ENCODE results near the gene ADAP1.
A peak's percentile ranks its signal among the peaks of the same experiment; 100 is the strongest.
"Not testable (repeated sequence)": the region's sequence is repeated elsewhere in the genome, so short reads cannot be mapped to it uniquely, and the experiment has no call there.

The ADAP1 gene

GRCh38 chr7:938546-939185, 15.8 kb downstream of the ADAP1 start:
- DNase-seq (ENCODE audit: low spot score): no peak

DNA sequence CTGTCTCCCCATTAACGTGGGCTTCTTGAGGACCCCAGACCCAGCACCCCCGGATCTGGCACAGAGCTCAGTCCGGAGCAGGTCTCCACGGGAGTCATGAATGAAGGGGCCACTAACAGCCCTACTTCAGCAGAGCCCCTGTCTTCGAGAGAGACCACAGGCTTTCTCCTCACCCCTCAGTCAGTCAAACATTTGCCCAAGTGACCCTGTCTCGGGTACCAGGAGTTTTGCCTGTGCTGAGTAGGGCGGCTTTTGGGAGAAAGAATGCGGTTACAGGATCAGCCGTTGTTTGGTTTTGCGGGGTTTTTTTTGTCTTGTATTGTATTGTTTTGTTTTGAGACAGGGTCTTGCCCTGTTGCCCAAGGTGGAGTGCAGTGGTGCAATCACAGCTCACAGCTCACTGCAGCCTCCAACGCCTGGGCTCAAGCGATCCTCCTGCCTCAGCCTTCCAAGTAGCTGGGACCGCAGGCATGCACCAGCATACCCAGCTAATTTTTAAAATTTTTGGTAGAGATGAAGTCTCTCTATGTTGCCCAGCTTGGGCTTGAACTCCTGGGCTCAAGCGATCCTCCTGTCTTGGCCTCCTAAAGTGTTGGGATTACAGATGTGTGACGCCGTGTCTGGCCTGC, 16.5 kb downstream of the ADAP1 start:
- DNase-seq (ENCODE audit: low spot score): no peak

DNA sequence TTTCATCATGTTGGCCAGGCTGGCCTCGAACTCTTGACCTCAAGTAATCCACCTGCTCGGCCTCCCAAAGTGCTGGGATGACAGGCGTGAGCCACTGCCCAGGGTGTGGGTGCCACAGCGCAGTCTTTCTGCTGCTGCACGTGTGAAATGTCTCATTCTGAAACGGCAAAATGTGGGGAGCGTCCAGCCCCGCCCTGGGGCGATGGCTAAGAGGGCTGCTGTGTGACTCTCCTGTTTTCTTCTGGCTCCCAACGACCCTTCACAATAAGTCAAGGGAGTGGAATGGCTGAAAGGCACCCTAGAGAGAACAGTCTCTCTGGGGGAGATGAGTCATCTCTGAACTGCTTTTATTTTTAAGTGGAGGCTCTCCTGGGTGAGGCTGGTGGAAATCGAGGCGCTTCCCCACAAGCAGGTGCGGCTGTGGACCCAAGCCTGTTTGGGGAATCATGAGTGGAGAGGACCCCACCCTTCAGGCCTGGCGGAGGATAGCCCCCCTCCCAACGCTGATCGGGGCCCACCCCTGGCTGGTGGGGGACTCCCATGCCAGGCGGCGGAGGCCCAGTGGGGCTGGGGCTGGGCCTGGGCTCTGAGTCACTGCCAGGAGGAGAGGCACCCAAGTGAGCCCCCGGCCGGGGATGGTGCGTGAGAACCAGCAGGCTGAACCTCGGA, 18.0 kb downstream of the ADAP1 start:
- no peak for DNase-seq (ENCODE audit: low spot score)

DNA sequence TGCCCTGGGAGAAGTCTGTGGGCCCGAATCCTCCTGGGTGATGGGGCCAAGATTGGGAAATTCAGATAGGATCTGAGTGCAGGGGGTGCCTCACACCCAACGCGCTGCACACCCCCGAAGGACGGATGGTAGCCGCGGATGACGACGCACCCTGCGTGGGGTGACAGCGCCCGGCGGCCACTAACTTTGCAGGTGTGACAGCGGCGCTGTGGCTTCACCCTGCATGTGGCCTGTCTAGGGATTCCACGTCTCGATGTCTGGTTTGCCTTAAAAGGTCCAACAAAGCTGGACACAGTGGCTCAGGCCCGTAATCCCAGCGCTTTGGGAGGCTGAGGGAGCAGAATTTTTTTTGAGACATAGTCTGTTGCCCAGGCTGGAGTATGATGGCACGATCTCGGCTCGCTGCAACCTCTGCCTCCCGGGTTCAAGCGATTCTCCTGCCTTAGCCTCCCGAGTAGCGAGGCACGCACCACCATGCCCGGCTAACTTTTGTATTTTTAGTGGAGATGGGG, 18.6 kb downstream of the ADAP1 start:
- no peak for DNase-seq (ENCODE audit: low spot score)

GRCh38 chr7:935164-935873, 19.2 kb downstream of the ADAP1 start:
- no peak for DNase-seq (ENCODE audit: low spot score)

DNA sequence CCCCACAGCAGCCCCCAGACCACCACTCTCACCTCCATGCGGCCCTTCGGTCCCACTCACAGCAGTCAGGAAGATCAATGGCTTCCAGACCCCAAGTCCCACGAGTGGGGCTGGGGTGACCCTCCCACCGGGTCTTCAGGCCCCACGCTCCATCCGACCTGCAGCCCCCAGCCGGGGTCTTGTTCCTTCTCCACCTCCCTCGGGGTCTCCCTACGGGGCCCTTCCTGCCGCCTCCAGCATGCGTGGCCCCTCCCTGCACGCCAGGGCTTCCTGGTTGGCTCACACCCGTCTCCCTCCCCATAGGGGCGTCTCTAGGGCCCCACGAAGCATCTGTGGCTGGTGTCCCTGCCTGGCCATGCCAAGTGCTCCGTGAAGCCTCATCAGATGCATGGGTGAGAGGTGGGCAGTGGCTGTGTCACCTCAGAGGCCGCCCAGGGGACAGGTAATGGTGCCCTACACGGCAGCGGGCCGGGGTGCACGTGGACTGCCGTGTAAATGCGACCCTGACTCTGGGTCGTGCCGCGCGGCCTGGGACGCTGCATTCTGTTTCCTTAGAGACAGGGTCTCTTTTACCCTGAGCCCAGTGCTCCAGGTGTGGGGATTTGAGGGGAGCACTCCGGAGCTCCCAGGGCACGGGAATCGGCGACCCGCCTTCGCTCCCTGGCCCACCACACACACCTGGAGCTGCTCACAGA, 19.9 kb downstream of the ADAP1 start:
- DNase-seq (ENCODE audit: low spot score): no peak

DNA sequence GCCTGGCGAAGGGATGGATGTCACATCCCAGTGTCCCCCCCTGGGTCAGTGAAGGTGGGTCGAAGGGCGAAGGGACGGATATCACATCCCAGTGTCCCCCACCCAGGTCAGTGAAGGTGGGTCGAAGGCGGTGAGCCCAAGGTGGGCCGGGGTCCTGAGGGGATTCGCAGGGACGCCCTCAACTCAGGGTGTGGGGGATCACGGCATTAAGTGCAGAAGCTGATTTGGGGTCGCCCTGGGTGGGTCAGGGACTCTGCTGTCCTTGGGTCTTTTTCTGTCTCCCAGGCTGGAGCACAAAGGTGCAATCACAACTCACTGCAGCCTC, 21.9 kb downstream of the ADAP1 start:
- DNase-seq (ENCODE audit: low spot score): no peak

DNA sequence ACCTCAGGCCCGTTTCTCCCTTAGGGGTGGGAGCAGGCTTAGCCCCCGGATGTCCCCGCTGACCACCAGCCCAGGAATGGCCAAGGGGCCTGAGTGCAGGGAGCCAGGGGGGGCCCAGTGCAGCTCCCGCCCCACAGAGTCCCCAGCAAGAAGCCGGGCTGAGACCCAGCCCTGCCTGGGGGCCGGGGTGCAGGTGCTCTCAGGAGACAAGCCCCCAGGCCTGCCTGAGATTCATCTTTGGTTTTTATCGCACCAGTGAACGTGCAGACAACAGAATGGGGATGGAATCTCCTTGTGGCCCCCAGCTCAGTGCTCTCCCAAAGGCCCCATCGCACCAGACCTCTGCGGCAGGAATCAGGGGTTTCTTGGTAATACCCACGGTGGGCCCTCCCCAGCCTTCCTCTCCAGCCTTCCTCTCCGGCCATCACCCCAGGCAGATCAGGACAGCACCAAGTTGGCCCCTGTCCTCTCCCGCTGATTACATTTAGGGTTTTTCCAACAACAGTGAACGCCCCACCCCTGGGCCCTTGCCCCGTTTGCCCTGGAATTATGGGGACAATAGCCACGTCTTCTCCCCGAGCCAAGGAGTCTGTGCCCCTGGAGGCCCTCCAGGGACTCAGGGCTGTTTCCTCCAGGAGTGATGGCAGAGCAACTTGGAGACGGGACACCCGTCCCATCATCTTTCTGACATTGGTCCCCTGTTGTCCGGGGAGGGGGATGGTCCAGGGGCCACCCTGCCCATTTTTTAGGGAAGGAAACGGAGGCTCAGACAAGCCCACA, 22.4 kb downstream of the ADAP1 start:
- no peak for DNase-seq (ENCODE audit: low spot score)

- no peak for DNase-seq (ENCODE audit: low spot score)
Observed at GRCh38 chr7:930975-931758, 23.3 kb downstream of the ADAP1 start.

- DNase-seq (ENCODE audit: low spot score): peak; percentile 84
Observed at GRCh38 chr7:929311-929711, 25.2 kb downstream of the ADAP1 start.

- peak; percentile 94 for DNase-seq (ENCODE audit: low spot score)
Observed at GRCh38 chr7:927031-927671, 27.3 kb downstream of the ADAP1 start.

- DNase-seq (ENCODE audit: low spot score): peak; percentile 85
Observed at GRCh38 chr7:926061-927030, 28.1 kb downstream of the ADAP1 start.

- DNase-seq (ENCODE audit: low spot score): no peak
Observed at GRCh38 chr7:925601-926000, 28.9 kb downstream of the ADAP1 start.

DNA sequence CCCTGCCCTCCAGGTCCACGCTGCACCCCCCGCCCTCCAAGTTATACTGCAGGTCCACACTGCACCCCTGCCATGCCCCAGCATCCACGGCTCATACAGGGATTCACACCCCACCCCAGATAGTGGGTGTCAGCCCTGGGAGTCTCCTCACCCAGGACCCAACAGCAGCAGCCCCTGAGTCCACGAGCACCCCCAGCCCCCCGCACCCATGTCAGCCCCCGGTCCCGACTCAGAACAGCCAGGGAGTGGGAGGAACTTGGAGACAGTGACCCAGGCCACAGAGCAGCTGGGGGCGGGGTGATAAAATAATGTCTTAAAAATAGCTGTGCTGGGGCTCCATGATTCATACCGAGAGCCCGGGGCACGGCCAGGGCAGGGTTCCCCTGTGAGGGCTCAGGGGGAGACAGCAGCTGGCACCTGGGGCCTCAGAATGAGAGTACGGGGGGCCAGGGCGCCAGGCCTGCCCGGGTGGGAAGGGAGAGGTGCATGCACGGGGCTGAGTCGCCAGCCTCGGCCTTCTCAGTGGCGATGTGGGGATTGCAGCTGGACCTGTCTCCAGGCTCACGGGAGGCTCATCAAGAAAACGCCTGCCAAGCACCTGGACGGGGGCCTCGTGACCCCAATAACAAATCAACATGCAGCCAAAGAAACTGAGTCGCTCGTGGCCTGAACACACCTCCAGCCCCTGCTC, 29.8 kb downstream of the ADAP1 start:
- DNase-seq (ENCODE audit: low spot score): no peak

DNA sequence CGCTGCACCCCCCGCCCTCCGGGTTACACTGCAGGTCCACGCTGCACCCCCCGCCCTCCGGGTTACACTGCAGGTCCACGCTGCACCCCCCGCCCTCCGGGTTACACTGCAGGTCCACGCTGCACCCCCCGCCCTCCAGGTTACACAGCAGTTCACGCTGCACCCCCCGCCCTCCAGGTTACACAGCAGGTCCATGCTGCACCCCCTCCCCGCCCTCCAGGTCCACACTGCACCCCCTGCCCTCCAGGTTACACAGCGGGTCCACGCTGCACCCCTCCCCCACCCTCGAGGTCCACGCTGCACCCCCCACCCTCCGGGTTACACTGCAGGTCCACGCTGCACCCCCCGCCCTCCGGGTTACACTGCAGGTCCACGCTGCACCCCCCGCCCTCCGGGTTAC, 30.4 kb downstream of the ADAP1 start:
- DNase-seq (ENCODE audit: low spot score): not testable (repeated sequence)

DNA sequence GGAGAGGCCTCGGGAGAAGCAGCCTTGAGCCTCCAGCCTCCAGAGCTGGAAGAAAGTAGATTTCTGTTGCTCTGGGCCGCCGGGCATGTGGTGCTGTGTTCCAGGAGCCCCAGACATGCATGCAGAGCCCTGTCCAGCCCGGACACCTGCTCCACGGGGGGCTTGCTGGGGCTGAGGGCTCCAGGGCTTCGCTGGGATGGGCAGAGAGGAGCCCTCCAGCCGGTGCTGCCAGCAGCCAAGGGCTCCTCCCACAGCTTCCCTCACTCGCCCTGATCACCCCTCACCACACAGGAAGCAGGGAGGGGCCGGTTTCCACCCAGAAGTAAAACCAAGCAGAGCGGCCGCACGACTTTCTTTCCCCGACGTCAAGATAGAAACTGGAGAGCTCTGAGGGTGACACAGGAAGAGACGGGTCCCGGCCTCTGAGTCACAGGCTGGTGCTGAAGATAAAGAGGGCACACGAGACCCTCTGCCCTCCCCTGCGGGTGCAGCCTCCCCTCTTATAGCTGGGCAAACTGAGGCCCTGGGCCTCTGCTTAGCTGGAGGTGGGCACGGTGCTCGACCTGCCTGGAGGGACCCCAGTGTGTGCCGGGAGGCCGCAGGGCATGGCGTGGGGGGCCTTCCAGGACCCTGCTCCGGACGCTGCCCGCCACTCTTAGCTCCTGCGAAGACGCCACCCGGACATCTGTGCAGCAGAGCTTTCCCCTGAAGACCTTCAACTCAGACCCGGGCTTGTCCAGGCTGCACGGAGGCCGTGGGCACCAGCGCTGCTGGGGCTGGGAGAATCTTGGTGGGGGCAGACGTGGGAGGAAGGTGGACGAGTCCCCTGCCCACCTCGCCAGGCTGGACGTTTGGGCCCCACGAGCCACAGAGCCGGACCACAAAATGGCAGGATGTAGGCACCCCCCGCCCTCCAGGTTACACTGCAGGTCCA, 31.1 kb downstream of the ADAP1 start:
- no peak for DNase-seq (ENCODE audit: low spot score)

Measured in globus pallidus (tissue), 1 donor.